Activated CD4-positive, CD25-positive, alpha-beta regulatory T cell treated with anti-CD3 and anti-CD28 coated beads, Interleukin-2, amount 50 U/mL, for 24 hours (primary cell): Measurements from ENCODE around the gene TRPV2.

ENCODE experiments used
- ATAC-seq, 2 donors: fragments of 150-1000 bp; cut with Tn5 transposase; one replicate each; pipeline ENCODE4 v1.10.0; 2021; ENCODE audit warnings: mild to moderate bottlenecking in 1 of 2, moderate library complexity in 1 of 2

The TRPV2 gene

DNA sequence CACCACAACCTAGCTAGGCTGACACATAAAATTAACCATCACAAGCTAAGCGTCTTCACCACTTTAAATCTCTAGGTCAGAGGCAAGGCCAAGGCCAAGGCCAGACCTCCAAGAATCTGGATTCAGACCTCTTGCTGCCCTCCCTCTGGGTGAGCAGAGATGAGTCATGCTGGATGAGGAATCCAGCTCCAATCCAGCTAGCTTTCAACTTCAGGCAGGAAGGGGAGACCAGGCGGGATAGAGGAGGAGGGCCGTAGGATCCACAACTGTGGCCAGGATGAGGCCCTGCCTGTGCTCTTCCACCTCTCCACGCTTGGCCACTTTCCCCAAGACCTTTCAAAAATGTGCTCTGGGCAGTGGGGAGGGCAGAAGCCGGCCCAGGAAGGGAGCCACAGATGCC, 61.9 kb downstream of the TRPV2 start:
- no peak for ATAC-seq

DNA sequence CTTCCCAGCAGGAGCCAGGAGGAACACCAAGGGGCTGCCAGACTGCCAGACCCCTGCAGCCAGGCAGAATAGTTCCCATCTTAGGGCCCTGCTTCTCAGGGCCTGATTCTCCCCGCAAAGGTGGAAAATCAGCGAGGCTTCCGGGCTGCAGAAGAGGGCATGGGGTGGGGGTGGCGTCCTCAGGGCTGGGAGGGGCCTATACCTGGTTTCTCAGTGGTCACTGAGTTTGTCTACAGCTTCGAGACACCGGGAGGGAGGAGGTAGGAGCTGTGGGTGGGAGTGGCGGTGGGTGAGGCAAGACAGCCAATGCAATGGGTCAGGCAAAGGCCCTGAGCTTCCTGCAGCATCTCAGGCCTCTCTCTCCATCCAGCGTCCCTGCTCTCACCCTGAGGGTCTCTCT, 62.3 kb downstream of the TRPV2 start:
- ATAC-seq: no peak

DNA sequence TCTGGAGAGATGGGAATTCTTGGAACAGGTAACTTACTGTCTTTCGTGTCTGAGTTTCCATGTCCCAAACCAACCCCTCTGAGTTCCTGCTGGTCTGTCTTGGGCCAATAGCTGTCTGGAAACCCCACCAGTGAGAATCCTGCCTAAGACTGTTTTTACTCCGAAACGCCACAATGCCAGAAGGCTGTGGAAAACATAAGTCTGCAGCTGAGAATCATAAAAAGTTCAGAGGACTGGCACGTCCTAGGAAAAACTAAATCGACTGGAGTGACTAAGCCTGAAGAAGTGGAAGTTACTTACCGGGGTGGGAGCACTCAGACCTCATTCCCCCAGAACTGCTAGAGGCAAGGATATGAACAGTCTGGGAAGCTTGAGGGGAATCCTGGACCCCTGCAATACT, 63.3 kb downstream of the TRPV2 start:
- no peak for ATAC-seq

DNA sequence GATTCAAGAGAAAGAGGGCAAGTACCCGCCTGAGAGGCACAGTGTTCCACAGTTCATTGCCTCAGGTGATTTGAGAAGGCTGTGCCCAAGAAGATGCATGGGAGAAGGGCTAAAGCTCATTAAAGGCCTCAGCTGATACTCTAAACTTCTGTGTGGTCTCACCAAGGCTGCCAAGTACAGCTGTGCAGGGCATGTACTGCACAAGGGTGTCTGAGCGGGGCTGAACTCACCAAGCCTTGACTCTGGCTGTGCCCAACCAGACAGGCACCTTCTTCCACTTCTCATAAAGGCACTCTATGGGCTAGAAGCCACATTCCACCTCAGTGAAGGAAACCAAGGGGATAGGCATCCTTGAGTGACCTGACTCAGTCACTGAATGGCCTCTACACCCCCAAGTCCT, 63.9 kb downstream of the TRPV2 start:
- ATAC-seq: no peak

DNA sequence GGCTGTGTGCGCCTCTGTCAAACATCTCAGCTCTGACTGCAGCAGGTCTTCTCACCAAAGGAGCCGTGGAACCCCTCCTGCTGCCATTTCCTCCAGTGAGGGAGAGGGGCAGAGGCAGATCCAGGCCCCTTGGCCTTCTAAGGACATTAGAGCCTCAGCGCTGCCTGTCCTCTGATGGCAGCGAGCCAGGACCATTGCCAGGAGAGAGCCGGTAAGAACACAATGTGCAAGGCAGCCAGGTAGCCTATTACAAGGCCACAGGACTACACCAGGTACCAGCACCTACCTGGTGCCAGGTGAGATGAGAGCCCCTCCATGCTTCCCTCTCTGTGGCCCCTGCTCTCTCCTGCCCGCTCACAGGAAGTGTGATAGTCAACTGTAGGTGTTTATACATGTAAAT, 65.6 kb downstream of the TRPV2 start:
- no peak for ATAC-seq

DNA sequence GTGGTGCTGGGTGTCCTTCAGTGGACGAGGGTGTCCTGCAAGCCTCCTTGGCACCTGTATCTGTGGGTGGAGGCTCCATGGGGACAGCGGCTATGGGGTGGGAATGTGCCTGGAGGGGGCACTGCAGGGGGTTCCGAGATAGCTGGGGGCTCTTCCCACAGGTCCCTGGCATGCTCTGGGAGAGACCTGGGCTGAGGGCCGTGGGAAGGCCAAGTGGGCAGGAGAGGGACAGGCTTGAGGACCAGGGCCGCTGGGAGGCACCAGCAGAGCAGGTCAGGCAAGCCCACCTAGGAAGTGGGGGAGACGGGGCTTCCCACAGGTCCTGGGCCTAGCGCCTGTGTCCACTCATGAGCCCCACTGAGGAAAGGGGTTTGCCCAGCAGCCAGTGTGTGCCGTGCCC, 66.9 kb downstream of the TRPV2 start:
- no peak for ATAC-seq

DNA sequence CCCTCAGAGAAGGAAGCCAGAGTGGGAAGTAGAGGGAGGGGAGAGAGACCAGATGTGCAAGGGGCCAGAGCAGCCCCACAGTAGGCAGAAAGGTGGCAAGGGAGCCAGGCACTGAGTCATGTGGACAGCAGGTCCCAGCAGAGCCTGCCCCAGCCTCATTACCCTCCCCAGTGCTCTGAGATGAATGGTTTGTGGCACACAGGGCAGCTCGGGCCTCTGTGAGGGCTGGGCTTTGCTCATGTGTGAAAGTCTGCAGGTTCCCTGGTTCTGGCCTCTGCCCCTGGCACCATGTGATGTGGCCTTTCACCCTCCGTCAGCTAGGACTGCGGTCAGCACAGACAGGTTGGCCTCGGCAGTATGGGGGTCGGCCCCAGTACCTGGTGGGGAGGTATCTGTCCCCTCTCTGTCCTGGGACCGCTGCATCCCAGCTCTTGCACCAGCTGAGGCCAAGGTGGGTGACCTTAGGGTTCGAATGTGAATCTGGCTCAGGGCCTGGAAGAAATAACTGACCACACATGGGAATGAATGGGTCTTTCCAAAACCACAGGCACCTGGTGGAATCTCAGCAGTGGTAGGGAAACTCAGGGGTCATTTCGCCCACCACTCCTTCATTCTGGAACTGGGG, 67.8 kb downstream of the TRPV2 start:
- ATAC-seq: no peak

DNA sequence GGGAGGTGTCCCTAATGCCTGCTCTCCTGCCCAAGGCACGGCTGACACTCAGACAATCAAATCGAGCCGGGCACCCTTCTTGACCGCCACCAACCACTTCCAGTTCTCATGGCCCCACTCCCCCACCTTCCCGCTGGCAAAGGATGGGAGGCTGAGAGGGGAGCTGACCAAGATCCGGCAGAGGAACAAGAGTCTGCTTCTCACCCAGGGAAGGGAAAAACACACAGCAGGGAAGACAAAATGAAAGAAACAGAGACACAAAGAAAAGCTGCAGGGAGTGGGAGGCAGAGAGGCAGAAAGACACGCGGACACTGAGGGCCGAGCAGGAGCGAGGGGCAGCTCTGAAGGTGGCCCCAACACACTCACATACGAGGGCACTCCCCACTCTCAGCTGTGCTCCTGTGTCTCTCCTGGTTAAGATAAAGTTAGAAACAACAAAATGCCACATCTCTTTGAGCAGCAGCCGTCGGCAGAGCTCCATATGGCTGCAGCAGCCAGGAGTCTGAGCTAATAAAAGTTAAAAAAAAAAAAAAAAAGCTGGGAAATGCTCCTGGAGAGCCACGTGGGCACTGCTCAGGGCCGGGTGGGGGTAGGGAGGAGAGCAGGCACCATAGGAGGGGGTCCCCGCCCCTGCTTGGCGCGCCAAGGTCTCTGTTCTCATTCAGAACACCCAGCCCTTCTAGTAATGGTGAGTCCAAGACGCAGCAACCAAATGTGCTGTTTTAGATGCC, 69.2 kb downstream of the TRPV2 start:
- no peak for ATAC-seq
